Measurements from ENCODE around the gene GRIFIN.
A peak's percentile ranks its signal among the peaks of the same experiment; 100 is the strongest.

GRIFIN gene

DNA sequence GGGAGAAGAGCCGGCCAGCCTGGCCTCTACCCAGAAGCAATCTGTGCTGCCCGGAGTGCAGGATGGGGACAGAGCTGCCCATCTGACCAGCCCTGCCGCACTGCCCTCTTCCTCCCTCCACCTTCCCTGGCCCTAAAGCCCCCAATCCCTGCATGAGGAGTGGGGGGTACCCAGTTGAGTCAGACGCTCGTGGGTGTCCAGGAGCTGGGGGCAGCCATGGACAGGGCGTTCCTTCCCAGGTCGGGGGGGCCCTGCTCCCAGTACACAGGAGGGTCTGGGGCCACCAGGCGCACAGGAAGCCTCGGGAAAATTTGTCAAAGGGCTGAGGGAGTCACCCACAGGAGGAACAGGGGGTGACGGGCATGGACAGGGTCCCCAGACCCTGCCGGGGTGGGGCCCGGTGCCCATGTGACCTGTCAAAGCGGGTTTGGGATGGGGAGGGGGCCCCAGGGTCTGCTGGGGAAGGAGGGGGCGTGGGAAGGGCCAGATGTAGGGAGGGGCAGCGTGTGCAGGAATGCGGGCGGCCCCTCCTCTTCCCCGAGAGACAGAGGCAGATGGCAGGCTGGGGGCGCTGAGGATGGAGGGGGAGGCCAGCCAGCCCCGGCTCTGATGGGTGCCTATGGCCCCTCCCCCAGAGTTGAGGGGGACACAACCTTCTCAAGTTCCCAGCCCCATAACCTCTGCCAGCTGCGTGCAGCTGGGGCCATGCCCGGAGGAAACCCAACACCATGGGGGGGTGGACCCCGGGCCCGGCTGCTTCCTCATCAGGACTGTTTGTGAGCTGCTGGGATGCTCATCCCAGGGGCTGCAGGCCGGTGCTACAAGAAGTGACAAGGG, 21.5 kb upstream of the GRIFIN start:
- DNase-seq = peak; percentile 60

DNA sequence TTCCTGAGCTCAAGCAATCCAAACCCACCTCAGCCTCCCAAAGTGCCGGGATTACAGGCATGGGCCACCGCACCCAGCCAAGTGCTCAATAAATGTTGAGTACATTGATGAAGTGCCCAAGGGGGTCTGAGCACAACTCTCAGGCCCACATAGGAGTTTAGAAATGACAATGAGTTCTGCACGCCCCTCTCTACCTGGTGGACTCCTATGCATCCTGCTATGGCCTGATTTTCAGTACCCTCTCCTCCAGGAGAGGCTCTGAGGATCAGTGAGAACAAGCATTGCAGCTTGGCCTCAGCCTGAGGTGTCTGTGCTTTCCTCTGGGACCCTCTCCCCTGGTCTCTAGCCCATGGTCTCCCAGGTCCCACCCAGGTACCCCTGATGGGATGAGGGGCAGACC, 20.9 kb upstream of the GRIFIN start:
- no peak for DNase-seq

DNA sequence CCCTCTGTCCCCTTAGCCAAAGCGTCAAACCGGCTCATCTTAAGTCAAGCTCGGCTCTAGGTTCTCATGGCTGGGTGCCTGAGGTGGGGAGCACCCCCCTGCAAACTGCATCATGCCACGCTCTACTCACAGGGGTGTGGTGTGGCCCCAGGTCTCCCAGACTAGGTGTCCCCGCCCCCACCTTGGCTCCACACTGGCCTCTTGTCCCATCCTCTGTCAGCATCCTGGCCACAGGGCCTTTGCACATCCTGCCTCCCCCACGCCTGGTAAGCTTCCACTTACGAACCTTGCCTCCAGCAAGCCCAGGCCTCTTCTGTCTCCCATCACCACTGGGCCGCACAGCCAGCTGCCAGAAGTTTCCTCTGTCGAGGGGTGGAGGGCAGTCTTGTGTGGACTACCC, 20.2 kb upstream of the GRIFIN start:
- DNase-seq = no peak

- peak; percentile 87 for DNase-seq
These were observed 19.5 kb upstream of the GRIFIN start for GRCh38 chr7:2495418-2496299.

DNA sequence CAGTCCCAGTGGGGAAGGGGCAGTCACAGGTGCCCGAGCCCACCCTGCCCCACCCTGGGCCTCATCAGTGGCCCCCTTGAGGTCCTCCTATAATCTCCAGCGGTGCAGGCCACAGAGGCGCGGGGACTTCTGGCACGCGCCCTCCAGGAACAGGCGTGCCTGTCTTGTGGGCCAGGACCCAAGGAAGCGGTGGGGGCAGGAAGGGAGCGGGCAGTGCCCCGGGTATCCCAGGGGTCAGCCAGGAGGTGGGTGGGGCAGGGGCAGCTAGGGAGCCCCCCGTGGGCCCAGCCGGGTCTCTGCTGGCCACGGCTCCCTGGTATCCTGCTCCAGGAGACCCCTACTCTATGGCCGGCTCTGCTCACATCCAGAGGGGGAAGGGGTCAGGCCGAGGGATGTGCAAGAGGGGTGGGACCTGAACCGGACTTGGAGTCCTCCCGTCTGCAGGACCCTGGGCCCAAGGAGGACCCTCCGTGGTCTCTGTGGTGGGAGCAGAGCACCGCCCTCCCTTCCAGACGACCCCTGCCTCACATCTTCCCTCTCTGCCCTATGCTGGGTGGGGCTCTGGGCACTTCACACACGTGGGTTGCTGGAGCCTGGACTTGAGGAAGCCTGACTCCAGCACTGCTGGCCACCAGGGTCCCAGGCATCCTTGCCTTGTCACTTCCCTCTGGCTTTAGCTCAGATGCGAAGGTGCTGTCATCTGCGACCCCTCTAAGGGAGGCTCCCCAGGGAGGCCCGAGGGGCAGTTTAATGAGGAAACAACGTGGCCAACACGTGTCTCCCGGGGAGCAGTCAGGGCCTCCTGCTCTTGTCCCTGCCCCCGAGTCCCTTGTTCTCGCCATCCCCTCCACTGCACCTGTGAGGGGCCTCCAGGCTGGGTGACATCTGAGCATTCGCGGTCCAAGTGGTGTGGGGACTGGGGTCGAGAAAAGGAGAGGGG, 18.3 kb upstream of the GRIFIN start:
- peak; percentile 62 for DNase-seq

GRCh38 chr7:2493205-2494164, 17.3 kb upstream of the GRIFIN start:
- DNase-seq = no peak

GRCh38 chr7:2492038-2492437, 15.8 kb upstream of the GRIFIN start:
- no peak for DNase-seq

DNA sequence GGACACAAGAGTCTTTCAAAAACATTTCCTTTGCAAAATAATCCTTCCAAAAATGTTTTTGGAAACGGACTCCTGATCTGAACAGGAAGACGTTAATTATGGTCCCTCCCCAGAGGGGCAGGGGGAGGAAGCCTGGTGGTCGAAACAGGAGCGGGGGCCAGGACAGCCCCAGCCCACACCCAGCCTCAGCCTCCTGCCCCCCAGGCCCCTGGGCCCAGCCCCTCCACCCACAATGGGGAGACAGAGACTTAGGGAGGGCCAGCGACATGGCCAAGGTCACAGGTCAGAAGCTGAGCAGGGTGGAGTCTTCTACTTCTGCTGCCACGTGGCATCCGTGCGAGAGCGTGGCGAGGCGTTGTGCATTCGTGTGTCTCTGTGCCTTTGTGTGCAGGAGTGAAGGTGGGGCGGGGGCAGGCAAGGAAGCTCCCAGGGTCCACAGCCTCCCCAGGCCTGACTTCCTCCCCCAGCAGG, 14.0 kb upstream of the GRIFIN start:
- no peak for DNase-seq

GRCh38 chr7:2488681-2489080, 12.5 kb upstream of the GRIFIN start:
- DNase-seq = no peak

GRCh38 chr7:2488272-2488645, 12.1 kb upstream of the GRIFIN start:
- no peak for DNase-seq

- DNase-seq = no peak
These were observed 11.5 kb upstream of the GRIFIN start for GRCh38 chr7:2487586-2488271.

DNA sequence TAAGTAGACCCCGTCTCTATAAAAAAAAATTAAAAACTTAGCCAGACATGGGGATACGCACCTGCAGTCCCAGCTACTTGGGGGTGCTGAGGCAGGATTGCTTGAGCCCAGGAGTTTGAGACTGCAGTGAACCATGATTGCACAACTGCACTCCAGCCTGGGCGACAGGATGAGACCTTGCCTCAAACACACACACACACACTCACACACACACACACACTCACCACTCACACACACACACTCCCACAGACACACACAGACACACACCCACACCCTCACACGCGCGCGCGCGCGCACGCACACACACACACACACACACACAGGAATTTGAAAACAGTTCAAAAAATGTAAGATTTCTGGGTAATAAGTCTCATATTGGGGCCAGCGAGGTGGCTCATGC, 8.7 kb upstream of the GRIFIN start:
- DNase-seq = no peak

- no peak for DNase-seq
These were observed 7.3 kb upstream of the GRIFIN start for GRCh38 chr7:2483494-2483893.

- DNase-seq = no peak
These were observed 6.7 kb upstream of the GRIFIN start for GRCh38 chr7:2482725-2483451.

DNA sequence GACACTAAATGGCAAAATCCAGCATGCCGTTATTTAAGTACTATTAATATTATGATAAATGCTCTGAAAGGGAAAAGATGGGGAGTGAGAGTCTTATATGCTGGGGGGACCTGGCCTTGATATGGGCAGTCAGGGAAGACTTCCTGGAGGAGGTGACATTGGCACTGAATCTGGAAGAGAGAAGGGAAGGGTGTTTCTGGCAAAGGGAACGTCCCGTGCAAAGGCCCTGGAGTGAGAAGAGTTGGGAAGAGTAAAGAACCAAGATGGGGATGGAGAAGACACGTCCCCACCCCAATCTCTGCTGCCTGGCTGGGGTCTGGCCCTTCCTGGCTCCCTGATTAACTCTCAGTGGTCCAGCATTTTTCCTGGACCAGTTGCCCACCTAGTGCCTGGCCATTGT, 5.0 kb upstream of the GRIFIN start:
- DNase-seq = no peak

DNA sequence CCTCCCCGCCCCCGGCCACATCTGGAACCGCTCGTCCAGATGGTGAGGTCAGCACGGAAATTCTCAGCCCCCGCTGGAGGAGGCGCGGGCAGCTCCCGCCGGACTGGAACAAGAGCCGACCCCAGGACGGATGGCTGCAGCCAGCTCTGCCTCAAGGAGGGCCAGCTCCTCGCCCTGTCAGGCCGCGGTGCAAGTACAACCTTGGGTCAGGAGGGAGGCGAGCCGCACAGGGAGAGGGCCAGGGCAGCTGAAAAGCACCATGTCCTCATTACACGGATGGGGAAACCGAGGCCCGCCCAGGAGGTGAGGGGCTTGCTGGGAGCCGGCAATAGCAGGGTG, 3.8 kb upstream of the GRIFIN start:
- DNase-seq = no peak

GRCh38 chr7:2479276-2480069, 3.3 kb upstream of the GRIFIN start:
- DNase-seq = no peak

GRCh38 chr7:2478800-2479199, 2.6 kb upstream of the GRIFIN start:
- DNase-seq = no peak

GRCh38 chr7:2478399-2478785, 2.2 kb upstream of the GRIFIN start:
- DNase-seq = no peak
